Keratinocyte (primary cell): ENCODE data around the gene SLC9A3. TPM values are rescaled to one million over a fixed set of nuclear protein-coding genes. Genes with fewer than 3 reads are reported as not detected.

Experiments used
- DNase-seq: peaks from one replicate; pipeline ENCODE4 v3.0.0-alpha.2; 2011; ENCODE audit warnings: low read depth, missing footprints, low spot score
- FAIRE-seq: peaks from 2 replicates; lab custom pipeline; 2011; peaks lifted over from hg19 to GRCh38; lab: Jason Lieb, UNC
- H2AFZ ChIP-seq: 2 replicates; pipeline ENCODE4 v1.6.0; 2012; ENCODE audit warnings: low read length, control low read depth, inconsistent platforms; ENCODE audit not compliant: control insufficient read depth
- H3K27ac ChIP-seq: 2 replicates; pipeline ENCODE4 v1.5.1; 2011; ENCODE audit warnings: low read length; ENCODE audit not compliant: control insufficient read depth, insufficient read depth
- H3K27me3 ChIP-seq: 3 replicates; pipeline ENCODE4 v1.6.0; 2011; ENCODE audit warnings: low read length; ENCODE audit not compliant: control insufficient read depth, insufficient read depth; ENCODE audit errors: extremely low read depth
- H3K36me3 ChIP-seq, 2 experiments: 2 replicates in 1 of 2; 3 replicates in 1 of 2; pipeline ENCODE4 v1.5.1; 2011; ENCODE audit warnings: low read length in 2 of 2, mild to moderate bottlenecking in 1 of 2; ENCODE audit not compliant: control insufficient read depth in 2 of 2, insufficient read depth in 2 of 2; ENCODE audit errors: extremely low read depth in 1 of 2
- H3K4me1 ChIP-seq: 3 replicates; pipeline ENCODE4 v1.5.1; 2011; ENCODE audit warnings: low read length; ENCODE audit not compliant: control insufficient read depth, insufficient read depth; ENCODE audit errors: extremely low read depth
- H3K4me2 ChIP-seq: 3 replicates; pipeline ENCODE4 v1.6.0; 2011; ENCODE audit warnings: low read depth, low read length; ENCODE audit not compliant: control insufficient read depth, insufficient read depth; ENCODE audit errors: extremely low read depth
- H3K4me3 ChIP-seq, 3 experiments: fragments of 200-600 bp in 1 of 3; sonication (generic) in 1 of 3; 2 replicates in 2 of 3; 3 replicates in 1 of 3; pipeline ENCODE4 v1.5.1; 2011 to 2016; ENCODE audit warnings: low read length in 3 of 3, mild to moderate bottlenecking in 3 of 3, control low read depth in 2 of 3, inconsistent platforms in 1 of 3, low read depth in 1 of 3, mixed read lengths in 1 of 3, mixed run types in 1 of 3, moderate library complexity in 1 of 3; ENCODE audit not compliant: control insufficient read depth in 2 of 3, insufficient read depth in 2 of 3; ENCODE audit errors: extremely low read depth in 1 of 3
- H3K79me2 ChIP-seq: 2 replicates; pipeline ENCODE4 v1.6.0; 2012; ENCODE audit warnings: low read length; ENCODE audit not compliant: control insufficient read depth, insufficient read depth
- H3K9ac ChIP-seq: 3 replicates; pipeline ENCODE4 v1.6.0; 2011; ENCODE audit warnings: low read length; ENCODE audit not compliant: control insufficient read depth, insufficient read depth; ENCODE audit errors: extremely low read depth
- H3K9me1 ChIP-seq: 3 replicates; pipeline ENCODE4 v1.6.0; 2011; ENCODE audit warnings: low read length; ENCODE audit not compliant: control insufficient read depth, insufficient read depth; ENCODE audit errors: extremely low read depth
- H3K9me3 ChIP-seq: 2 replicates; pipeline ENCODE4 v1.5.1; 2012; ENCODE audit warnings: low read depth, low read length; ENCODE audit not compliant: control insufficient read depth
- H4K20me1 ChIP-seq: 3 replicates; pipeline ENCODE4 v1.6.0; 2011; ENCODE audit warnings: low read length; ENCODE audit not compliant: control insufficient read depth, insufficient read depth; ENCODE audit errors: extremely low read depth
- CTCF ChIP-seq, 3 experiments: IDR thresholded peaks in 1 of 3; conservative IDR thresholded peaks in 1 of 3; optimal IDR thresholded peaks in 1 of 3; 2 replicates in 2 of 3; 3 replicates in 1 of 3; pipeline versions ENCODE3 to v1.5.1; 2011; ENCODE audit warnings: low read length in 3 of 3, mild to moderate bottlenecking in 3 of 3, moderate library complexity in 2 of 3, control low read depth in 1 of 3, inconsistent platforms in 1 of 3; ENCODE audit not compliant: insufficient read depth in 2 of 3; ENCODE audit errors: extremely low read depth in 1 of 3
- EZH2 ChIP-seq: IDR thresholded peaks from one replicate; pipeline ENCODE4 v1.6.1; 2012; ENCODE audit warnings: inconsistent platforms, mild to moderate bottlenecking, low read length, moderate library complexity
- dilution Hi-C: fragments of 300-500 bp; cut with MboI; formaldehyde crosslinking; loops from one replicate; pipeline ENCODE4 v1.7.0; 2020; ENCODE audit warnings: low sequenced_read_pairs; ENCODE audit not compliant: extremely low pct_ligation_motif_present
- polyA plus RNA-seq, 5 experiments: library from polyadenylated mRNA; depleted of rRNA in 3 of 5; stranded (reverse) in 3 of 5; stranded (forward) in 1 of 5; unstranded in 1 of 5; fragments of >200 nt; gene quantifications; 1 replicate in 1 of 5; 2 replicates in 3 of 5; 3 replicates in 1 of 5; pipeline versions ENCODE4 v1.2.1 to v1.2.3, GENCODE V29; 2011 to 2012; ENCODE audit warnings: missing spikeins in 2 of 5, low read depth in 1 of 5, low replicate concordance in 1 of 5

Gene SLC9A3
- polyA plus RNA-seq, 1 donor (not counting 4 experiments of a cell fraction or from before 2014, with no cell fraction given): 0.55 TPM

GRCh38 chr5:446883-447263, 77.4 kb downstream of the SLC9A3 start:
- TF ChIP-seq EZH2 (no peak), CTCF (optimal IDR thresholded peaks at IDR 0.05 in 1 of 3, IDR thresholded peaks at IDR 0.05 in 1 of 3, conservative IDR thresholded peaks at IDR 0.05 in 1 of 3; ENCODE audit: extremely low read depth in 1 of 3, insufficient read depth in 2 of 3, low read length in 3 of 3) (peak; percentile 38 to 56 (median 48))
- Histone ChIP-seq H2AFZ (no peak overlapping the region), H3K79me2 (peaks cover 24% of the 10 kb centered on the region), H3K27me3 (no peaks in the 10 kb centered on the region), H3K36me3 (peaks cover 14 to 24% of the 10 kb centered on the region in 2 experiments), H3K9ac (no peak overlapping the region), H4K20me1 (no peaks in the 10 kb centered on the region), H3K9me1 (no peaks in the 10 kb centered on the region), H3K27ac (no peak overlapping the region), H3K4me3 (no peak overlapping the region), H3K9me3 (peaks cover 3% of the 10 kb centered on the region), H3K4me1 (peaks cover 16% of the 10 kb centered on the region), H3K4me2 (no peak overlapping the region)
- no peak for FAIRE-seq
- no peak for DNase-seq
- dilution Hi-C loops: no loop called here

- Histone ChIP-seq H3K4me3 (no peak overlapping the region), H3K4me1 (peaks cover 16% of the 10 kb centered on the region), H3K79me2 (peaks cover 24% of the 10 kb centered on the region), H3K27me3 (no peaks in the 10 kb centered on the region), H3K27ac (no peak overlapping the region), H3K4me2 (no peak overlapping the region), H3K9me3 (no peaks in the 10 kb centered on the region), H3K36me3 (peaks cover 14 to 21% of the 10 kb centered on the region in 2 experiments), H2AFZ (no peak overlapping the region), H3K9ac (no peak overlapping the region), H3K9me1 (no peaks in the 10 kb centered on the region), H4K20me1 (no peaks in the 10 kb centered on the region)
- DNase-seq (no peak), FAIRE-seq (no peak)
- TF ChIP-seq EZH2 (no peak), CTCF (optimal IDR thresholded peaks at IDR 0.05 in 1 of 3, IDR thresholded peaks at IDR 0.05 in 1 of 3, conservative IDR thresholded peaks at IDR 0.05 in 1 of 3; ENCODE audit: extremely low read depth in 1 of 3, insufficient read depth in 2 of 3, low read length in 3 of 3) (no peak)
- dilution Hi-C loops: no loop called here
Measured at GRCh38 chr5:446066-446882, 78.0 kb downstream of the SLC9A3 start.
